ENCODE measurements around the gene CROT.

The CROT gene

DNA sequence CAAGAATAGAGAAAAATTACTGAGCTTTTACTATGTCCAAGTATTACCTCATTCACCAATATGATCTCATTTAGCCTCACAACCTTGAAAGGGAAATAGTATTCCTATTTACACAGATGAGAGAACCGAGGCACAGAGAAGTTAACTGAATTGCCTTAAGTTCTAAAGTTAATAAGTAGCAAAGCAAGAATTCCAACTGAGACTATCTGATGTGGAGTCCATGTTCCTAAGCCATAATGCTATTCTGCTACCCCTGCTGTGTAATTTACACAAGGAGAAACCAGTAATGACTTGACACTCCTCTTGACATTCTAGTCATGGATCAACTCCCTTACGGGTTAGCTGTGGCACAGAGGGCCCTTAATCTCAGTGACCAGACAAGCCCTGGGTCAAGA is 69.3 kb downstream of the CROT start:
- DNase-seq = no peak

- DNase-seq = peak in 30 of 58 donors; percentile 2 to 68 (median 25)
These were observed 71.5 kb downstream of the CROT start for GRCh38 chr7:87416682-87417587.

DNA sequence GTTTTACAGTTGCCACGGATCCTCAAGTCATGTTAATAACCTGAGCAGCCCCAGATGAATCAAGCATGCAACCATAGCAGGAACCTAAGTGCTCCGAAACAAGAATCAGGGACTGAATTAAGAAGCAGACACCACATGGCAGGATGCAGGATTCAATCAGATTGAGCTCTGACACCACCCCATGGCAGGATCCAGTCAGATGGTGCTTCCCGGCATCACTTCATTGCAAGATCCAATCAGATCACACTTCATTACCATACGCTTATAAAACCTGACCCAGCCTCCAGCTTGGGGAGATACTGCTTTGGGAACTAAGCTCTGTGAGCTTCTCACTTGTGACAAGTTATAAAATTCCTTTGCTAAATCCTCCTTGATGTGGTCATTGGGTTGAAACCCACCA is 74.7 kb downstream of the CROT start:
- DNase-seq = no peak

DNA sequence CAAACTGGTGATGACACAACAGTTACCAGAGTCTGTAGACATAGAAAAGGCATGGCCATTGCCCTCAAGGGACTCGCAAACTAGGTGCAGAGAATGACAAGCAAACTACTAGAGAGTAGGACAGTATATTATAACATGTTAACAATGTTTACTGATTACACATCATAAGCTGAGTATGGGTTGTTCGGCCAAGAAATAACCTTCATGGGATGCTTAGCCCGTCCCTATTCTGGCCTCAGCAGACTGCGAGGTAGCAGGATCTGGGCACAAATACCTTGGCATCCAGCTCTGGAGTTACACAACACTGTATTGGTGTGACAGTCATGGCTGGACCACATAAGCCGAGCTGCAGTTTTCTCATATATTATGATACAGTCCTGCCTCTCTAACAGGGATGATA is 78.6 kb downstream of the CROT start:
- no peak for DNase-seq

- DNase-seq = no peak
These were observed 80.7 kb downstream of the CROT start for GRCh38 chr7:87426160-87426559.

- DNase-seq = peak in 2 of 58 donors; percentile 3 to 4
These were observed 81.8 kb downstream of the CROT start for GRCh38 chr7:87427288-87427687.

GRCh38 chr7:87432536-87432935 is 87.1 kb downstream of the CROT start:
- no peak for DNase-seq

- no peak for DNase-seq
These were observed 90.1 kb downstream of the CROT start for GRCh38 chr7:87435546-87435945.

GRCh38 chr7:87445897-87446296 is 100.4 kb downstream of the CROT start:
- DNase-seq = no peak

GRCh38 chr7:87447116-87447635 is 101.7 kb downstream of the CROT start:
- no peak for DNase-seq

DNA sequence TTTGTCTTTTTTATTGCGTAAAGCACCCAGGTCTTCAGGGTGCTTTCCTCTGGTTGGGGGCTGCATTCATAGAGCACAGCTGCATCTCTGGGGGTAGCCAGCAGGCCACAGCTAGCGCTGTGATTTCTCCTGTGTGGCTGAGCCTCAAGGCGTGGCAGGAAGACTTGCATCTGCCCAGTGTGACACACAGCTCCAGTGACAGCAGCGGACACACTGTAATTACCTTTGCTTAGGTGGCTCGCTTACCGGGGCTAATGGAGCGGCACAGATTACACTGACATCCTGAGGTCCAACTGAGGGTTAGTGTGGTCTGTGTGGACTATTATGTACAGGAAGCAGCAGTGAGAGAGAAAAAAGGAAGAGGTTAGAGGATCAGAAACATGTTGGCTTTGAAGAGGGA is 102.9 kb downstream of the CROT start:
- no peak for DNase-seq

Measured in anterior cingulate cortex (tissue), 58 donors.